Loucy (cell line): ENCODE results near the gene LINC01488.

Source experiments
- H2AFZ ChIP-seq: fragments of 200-600 bp; sonication (generic); 2 replicates; pipeline ENCODE4 v1.6.0; 2016; ENCODE audit warnings: antibody characterized with exemption, mild to moderate bottlenecking, low read length, moderate library complexity
- H3F3A ChIP-seq: fragments of 200-600 bp; 2 replicates; pipeline ENCODE4 v1.6.0; 2016; ENCODE audit warnings: antibody characterized with exemption, low read depth, mild to moderate bottlenecking
- H3K27me3 ChIP-seq: fragments of 200-600 bp; sonication (generic); 2 replicates; pipeline ENCODE4 v1.6.1; 2014; ENCODE audit warnings: low read length, mild to moderate bottlenecking; ENCODE audit not compliant: insufficient read depth, poor library complexity, severe bottlenecking
- H3K36me3 ChIP-seq: fragments of 200-600 bp; sonication (generic); 2 replicates; pipeline ENCODE4 v1.6.1; 2016; ENCODE audit warnings: low read length; ENCODE audit not compliant: insufficient read depth
- H3K4me1 ChIP-seq: fragments of 200-600 bp; sonication (generic); 2 replicates; pipeline ENCODE4 v1.5.1; 2014; ENCODE audit warnings: low read length, mild to moderate bottlenecking; ENCODE audit not compliant: insufficient read depth, poor library complexity, severe bottlenecking
- H3K4me2 ChIP-seq: fragments of 200-600 bp; sonication (generic); 2 replicates; pipeline ENCODE4 v1.6.0; 2014; ENCODE audit warnings: antibody characterized with exemption, low read length, low read depth, mild to moderate bottlenecking; ENCODE audit not compliant: poor library complexity, severe bottlenecking
- H3K4me3 ChIP-seq: fragments of 200-600 bp; sonication (generic); 2 replicates; pipeline ENCODE4 v1.5.1; 2014; ENCODE audit warnings: low read length, mild to moderate bottlenecking, mixed read lengths; ENCODE audit not compliant: poor library complexity, severe bottlenecking
- H3K79me2 ChIP-seq: fragments of 200-600 bp; sonication (generic); 2 replicates; pipeline ENCODE4 v1.6.1; 2014; ENCODE audit warnings: low read length; ENCODE audit not compliant: insufficient read depth
- H3K9ac ChIP-seq: fragments of 200-600 bp; sonication (generic); 2 replicates; pipeline ENCODE4 v1.6.0; 2014; ENCODE audit warnings: mild to moderate bottlenecking, low read depth, low read length, moderate library complexity; ENCODE audit not compliant: poor library complexity, severe bottlenecking
- H3K9me2 ChIP-seq: fragments of 200-600 bp; sonication (generic); replicated peaks from 2 replicates; pipeline ENCODE4 v1.6.1; 2016; ENCODE audit warnings: low read depth, low read length, mixed read lengths
- H3K9me3 ChIP-seq: fragments of 200-600 bp; sonication (generic); 2 replicates; pipeline ENCODE4 v1.6.1; 2014; ENCODE audit warnings: mild to moderate bottlenecking, antibody characterized with exemption, low read length, low read depth; ENCODE audit not compliant: insufficient read depth
- H4K20me1 ChIP-seq: fragments of 200-600 bp; sonication (generic); 2 replicates; pipeline ENCODE4 v1.6.0; 2014; ENCODE audit warnings: antibody characterized with exemption, low read length, mild to moderate bottlenecking; ENCODE audit not compliant: insufficient read depth, poor library complexity, severe bottlenecking
- EZH2phosphoT487 ChIP-seq: fragments of 200-600 bp; IDR thresholded peaks from 2 replicates; pipeline ENCODE4 v1.6.1; 2018; ENCODE audit warnings: antibody characterized with exemption, mild to moderate bottlenecking, moderate library complexity, borderline replicate concordance
- TF ChIP-seq, protein P1 (sequence below): fragments of 200-600 bp; sonication (generic); conservative IDR thresholded peaks from 2 replicates; pipeline ENCODE4 v1.5.1; 2014; ENCODE audit warnings: mild to moderate bottlenecking, antibody characterized with exemption, low read length

LINC01488 gene

GRCh38 chr11:69511358-69512055 lies 30.0 kb downstream of the LINC01488 start:
- Histone ChIP-seq H3K9ac (no peak overlapping the region), H4K20me1 (no peaks in the 10 kb centered on the region), H3F3A (no peaks in the 10 kb centered on the region), H3K27me3 (no peaks in the 10 kb centered on the region), H3K4me3 (no peak overlapping the region), H2AFZ (no peak overlapping the region), H3K79me2 (no peaks in the 10 kb centered on the region), H3K4me2 (no peak overlapping the region), H3K9me2 (no peaks in the 10 kb centered on the region), H3K36me3 (no peaks in the 10 kb centered on the region), H3K9me3 (no peaks in the 10 kb centered on the region; the same call in 1 of the 2 replicates), H3K4me1 (no peaks in the 10 kb centered on the region)
- no peak for TF ChIP-seq EZH2phosphoT487
- TF ChIP-seq, protein P1, sequence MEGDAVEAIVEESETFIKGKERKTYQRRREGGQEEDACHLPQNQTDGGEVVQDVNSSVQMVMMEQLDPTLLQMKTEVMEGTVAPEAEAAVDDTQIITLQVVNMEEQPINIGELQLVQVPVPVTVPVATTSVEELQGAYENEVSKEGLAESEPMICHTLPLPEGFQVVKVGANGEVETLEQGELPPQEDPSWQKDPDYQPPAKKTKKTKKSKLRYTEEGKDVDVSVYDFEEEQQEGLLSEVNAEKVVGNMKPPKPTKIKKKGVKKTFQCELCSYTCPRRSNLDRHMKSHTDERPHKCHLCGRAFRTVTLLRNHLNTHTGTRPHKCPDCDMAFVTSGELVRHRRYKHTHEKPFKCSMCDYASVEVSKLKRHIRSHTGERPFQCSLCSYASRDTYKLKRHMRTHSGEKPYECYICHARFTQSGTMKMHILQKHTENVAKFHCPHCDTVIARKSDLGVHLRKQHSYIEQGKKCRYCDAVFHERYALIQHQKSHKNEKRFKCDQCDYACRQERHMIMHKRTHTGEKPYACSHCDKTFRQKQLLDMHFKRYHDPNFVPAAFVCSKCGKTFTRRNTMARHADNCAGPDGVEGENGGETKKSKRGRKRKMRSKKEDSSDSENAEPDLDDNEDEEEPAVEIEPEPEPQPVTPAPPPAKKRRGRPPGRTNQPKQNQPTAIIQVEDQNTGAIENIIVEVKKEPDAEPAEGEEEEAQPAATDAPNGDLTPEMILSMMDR, result no peak

DNA sequence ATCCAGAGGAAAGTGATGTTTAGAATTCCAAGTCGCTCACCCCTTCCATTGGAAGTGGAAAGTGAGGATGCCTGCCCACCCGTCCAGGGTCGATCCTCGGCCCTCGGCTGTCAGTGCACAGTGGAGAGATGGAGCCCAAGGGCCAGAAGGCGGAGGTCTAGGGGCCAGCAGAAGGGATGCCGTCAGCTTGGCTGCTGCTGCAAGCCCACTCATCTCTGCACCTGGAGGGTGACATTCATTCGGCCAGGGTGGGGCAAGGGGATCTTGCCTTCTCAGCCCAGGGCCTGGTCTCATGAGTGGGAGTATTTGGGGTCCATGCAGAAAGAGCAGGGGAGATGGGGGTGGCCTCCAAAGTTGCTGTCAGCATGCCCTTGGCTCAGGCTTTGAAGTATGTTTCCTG lies 30.7 kb downstream of the LINC01488 start:
- Histone ChIP-seq H3K9ac (no peak overlapping the region), H3K9me3 (no peaks in the 10 kb centered on the region; the same call in 1 of the 2 replicates), H3K79me2 (no peaks in the 10 kb centered on the region), H3K9me2 (no peaks in the 10 kb centered on the region), H3K4me2 (no peak overlapping the region), H3F3A (no peaks in the 10 kb centered on the region), H3K36me3 (no peaks in the 10 kb centered on the region), H3K4me3 (no peak overlapping the region), H3K4me1 (no peaks in the 10 kb centered on the region), H4K20me1 (no peaks in the 10 kb centered on the region), H2AFZ (no peak overlapping the region), H3K27me3 (no peaks in the 10 kb centered on the region)
- no peak for TF ChIP-seq EZH2phosphoT487
- TF ChIP-seq, protein P1, result no peak

GRCh38 chr11:69512790-69513189 lies 31.3 kb downstream of the LINC01488 start:
- no peaks in the 10 kb centered on the region for H3K79me2 ChIP-seq

More at GRCh38 chr11:69512790-69513189, 31.3 kb downstream of the LINC01488 start:
- no peak overlapping the region for H3K4me2 ChIP-seq
- H3K9ac ChIP-seq, result no peak overlapping the region
- H3K4me3 ChIP-seq, result no peak overlapping the region
- H3K9me3 ChIP-seq, result no peaks in the 10 kb centered on the region; the same call in 1 of the 2 replicates
- H4K20me1 ChIP-seq, result no peaks in the 10 kb centered on the region
- no peaks in the 10 kb centered on the region for H3K4me1 ChIP-seq
- no peaks in the 10 kb centered on the region for H3K36me3 ChIP-seq
- TF ChIP-seq, protein P1, result no peak
- no peak for TF ChIP-seq EZH2phosphoT487
- H3F3A ChIP-seq, result no peaks in the 10 kb centered on the region
- no peaks in the 10 kb centered on the region for H3K27me3 ChIP-seq
- no peak overlapping the region for H2AFZ ChIP-seq
- H3K9me2 ChIP-seq, result no peaks in the 10 kb centered on the region
